Neuron (in vitro differentiated cells): ENCODE results near the gene TYW1B.
"Not testable (repeated sequence)": the region's sequence is repeated elsewhere in the genome, so short reads cannot be mapped to it uniquely, and the experiment has no call there.

Experiments
- H2AFZ ChIP-seq: one replicate; pipeline ENCODE4 v1.6.1; 2013; ENCODE audit warnings: low read depth, mild to moderate bottlenecking, inconsistent platforms, low read length, moderate library complexity
- H3K27me3 ChIP-seq: one replicate; pipeline ENCODE4 v1.6.1; 2013; ENCODE audit warnings: low read length; ENCODE audit not compliant: insufficient read depth
- H3K36me3 ChIP-seq: one replicate; pipeline ENCODE4 v1.6.1; 2013; ENCODE audit warnings: low read length; ENCODE audit not compliant: insufficient read depth
- H3K4me1 ChIP-seq: one replicate; pipeline ENCODE4 v1.6.1; 2013; ENCODE audit warnings: low read length; ENCODE audit not compliant: insufficient read depth
- H3K4me3 ChIP-seq: 2 replicates; pipeline ENCODE4 v1.5.1; 2013; ENCODE audit warnings: mild to moderate bottlenecking, low read length, moderate library complexity
- H3K9me3 ChIP-seq: one replicate; pipeline ENCODE4 v1.6.1; 2013; ENCODE audit warnings: low read length

The TYW1B gene

DNA sequence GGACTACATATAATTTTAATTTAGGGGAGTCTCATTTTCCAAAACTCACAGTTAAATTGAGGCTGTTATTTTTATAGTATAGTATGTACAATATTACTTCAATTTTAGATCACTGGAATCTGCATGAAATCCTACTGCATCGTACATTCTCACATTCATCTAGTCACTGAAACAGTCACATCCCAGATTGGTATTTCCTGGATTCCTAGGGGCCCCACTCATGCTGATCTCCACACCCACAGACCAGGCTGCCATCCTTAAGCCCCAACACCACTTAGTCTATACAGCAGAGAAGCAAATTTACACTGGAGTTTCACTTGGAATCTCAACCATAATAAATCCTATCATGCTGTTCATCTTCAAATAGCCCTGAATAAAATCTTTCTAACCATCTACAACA lies 26.4 kb downstream of the TYW1B start:
- not testable (repeated sequence) for H3K4me3 ChIP-seq, H2AFZ ChIP-seq, H3K27me3 ChIP-seq, H3K9me3 ChIP-seq, H3K4me1 ChIP-seq
- peaks cover 19% of the 10 kb centered on the region for H3K36me3 ChIP-seq

DNA sequence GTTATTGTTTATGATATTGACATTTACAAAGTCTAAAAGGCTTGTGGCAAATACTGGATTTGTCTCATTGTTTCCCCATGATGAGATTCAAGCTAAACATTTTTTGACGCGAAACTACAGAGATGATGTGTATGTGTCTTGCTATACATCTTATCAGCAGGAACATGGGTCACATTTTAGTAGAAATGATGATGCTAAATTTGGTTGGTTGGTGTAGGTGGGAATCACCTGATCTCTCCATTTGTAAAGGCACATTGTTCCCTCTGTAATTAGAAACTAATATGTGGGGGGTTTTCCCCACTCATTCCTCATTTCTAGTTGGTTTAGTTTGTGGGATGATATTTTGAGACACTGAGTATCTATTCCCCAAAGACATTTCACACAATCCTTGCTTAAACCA lies 32.6 kb downstream of the TYW1B start:
- H3K9me3 ChIP-seq, H3K4me3 ChIP-seq, H3K36me3 ChIP-seq, H3K4me1 ChIP-seq, H3K27me3 ChIP-seq, H2AFZ ChIP-seq: not testable (repeated sequence)

DNA sequence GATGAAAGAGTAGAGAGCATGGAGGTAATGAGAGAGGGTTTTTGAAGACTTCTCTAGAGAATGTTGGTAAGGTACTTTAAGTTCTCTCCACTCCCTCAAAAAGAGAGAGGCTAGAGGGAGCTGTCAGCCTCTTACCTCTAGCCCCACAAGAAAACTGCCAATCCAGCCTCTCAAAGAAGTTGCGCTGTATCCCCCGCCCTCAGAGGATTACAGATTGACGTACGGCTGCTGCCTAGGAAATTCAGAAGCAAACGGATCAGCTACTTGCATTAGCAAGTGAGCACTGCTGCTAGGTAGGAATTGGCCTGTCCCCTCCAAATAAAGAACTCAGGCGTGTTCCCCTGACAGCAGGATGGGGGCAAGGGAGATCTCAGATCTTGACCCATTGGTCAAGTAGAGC lies 34.2 kb downstream of the TYW1B start:
- peaks cover 2% of the 10 kb centered on the region for H3K9me3 ChIP-seq
- H3K27me3 ChIP-seq = no peaks in the 10 kb centered on the region
- H3K4me3 ChIP-seq = no peak overlapping the region
- no peaks in the 10 kb centered on the region for H3K4me1 ChIP-seq
- H3K36me3 ChIP-seq = peaks cover 7% of the 10 kb centered on the region
- H2AFZ ChIP-seq = no peak overlapping the region

DNA sequence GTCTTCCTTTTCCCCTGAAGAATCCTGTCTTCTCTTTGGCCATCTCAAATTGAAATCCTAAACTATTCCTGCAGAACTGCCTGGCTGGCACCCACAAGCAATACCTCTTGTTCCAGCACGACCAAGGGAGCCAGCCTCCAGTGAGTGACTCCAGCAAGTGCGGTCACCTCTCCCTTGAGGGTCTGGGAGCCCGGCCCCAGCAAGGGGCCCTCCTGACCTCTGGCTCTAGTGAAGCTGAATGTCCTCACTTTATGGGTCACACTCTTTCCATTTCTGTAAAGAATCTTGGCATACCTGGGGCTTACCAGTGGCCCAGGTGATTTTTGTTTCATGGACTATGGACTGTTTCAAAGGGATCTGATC lies 37.3 kb downstream of the TYW1B start:
- H3K27me3 ChIP-seq = not testable (repeated sequence)

DNA sequence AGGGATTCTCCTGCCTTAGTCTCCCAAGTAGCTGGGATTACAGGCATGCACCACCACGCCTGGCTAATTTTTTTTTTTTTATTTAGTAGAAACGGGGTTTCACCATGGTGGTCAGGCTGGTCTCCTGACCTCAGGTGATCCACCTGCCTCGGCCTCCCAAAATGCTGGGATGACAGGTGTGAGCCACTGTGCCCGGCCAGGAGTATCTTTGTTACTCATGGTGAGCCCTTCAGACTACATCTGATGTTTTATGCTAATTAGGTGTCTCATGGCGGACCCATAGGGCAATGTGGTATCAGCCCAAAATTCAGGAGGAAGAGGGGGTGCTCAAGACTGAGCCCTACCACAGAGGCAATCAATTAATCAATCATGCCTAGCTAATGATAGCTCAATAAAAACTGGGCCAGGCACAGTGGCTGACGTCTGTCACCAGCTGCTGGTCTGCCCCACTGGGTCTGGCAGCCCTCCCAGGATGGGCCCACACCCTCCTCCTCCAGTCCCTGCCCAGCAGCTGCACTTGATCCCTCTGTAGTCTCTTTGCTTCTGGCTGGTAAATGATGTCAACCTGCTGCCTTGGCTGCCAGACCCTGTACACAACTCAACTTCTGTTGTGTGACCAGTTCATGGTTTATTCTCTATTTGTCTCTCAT lies 37.8 kb downstream of the TYW1B start:
- not testable (repeated sequence) for H2AFZ ChIP-seq, H3K27me3 ChIP-seq, H3K4me1 ChIP-seq, H3K4me3 ChIP-seq, H3K9me3 ChIP-seq, H3K36me3 ChIP-seq

More for the DNA sequence above, 37.3 kb downstream of the TYW1B start:
- not testable (repeated sequence) for H3K36me3 ChIP-seq, H2AFZ ChIP-seq, H3K9me3 ChIP-seq, H3K4me3 ChIP-seq, H3K4me1 ChIP-seq

DNA sequence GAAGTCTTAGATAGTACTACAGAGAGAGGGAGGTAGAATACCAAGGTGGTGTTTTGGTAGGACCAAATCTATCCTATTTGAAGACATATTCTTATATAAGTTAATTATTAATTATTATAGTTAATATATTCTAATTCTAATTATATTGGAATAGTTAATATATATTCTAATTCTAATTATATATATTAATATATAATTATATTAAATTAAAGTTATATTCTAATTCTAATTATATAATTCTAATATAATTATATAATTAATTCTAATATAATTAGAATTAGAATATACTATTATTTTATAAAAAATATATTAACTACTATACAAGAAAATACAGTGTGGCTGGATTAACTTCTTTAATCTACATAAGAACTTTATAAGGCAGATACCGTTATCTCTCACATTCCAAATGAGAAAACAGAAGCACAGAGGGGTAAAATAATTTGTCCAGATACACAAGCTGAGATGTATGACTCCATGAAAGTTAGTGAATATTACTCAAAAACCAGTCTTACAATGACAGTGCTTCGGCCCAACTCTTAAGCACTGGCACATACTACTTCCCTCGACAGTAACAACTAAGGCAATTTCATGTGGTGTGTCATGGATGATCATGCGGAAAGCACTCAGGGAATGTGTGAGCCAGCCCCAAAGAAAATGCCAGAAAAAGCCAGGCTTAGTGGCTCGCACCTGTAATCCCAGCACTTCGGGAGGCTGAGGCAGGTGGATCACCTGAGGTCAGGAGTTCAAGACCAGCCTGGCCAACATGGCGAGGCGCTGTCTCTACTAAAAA lies 42.6 kb downstream of the TYW1B start:
- Histone ChIP-seq H3K36me3 (no peaks in the 10 kb centered on the region), H3K4me1 (no peaks in the 10 kb centered on the region), H2AFZ (no peak overlapping the region), H3K9me3 (no peaks in the 10 kb centered on the region), H3K27me3 (no peaks in the 10 kb centered on the region), H3K4me3 (no peak overlapping the region)

DNA sequence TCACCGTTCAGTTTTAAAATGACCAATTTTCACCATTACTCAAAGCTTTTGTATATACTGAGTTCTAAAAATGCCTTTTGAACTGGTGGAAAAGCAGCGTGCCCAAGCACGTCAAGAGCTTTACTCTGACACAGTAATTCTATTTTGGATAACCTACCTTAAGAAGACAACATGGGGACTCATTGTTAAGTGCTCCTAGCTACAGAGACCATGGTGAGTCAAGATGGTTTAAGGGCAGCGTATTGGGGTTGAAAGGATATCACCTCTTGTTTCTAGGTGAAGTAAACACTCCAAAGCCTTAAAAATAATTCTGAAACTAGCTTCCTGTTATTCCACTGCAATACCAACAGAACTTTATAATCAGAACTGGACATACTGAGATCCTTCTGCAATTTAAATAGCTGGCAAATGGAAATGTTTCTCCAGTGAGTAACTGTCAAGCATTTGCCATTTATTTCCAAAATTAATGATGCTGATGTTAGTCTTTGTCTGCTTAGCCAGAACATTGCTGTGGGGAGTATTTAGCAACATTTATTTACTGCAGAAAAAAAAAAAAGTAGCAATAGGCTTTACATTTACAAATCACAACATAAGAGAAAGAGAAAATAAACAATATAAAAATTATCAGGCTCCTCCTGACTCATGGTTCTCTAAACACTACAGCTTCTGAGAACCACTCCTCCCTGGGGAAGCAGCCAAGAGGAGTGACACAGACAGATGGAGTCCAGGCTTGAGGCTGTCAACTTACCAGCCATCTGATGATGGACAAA lies 44.2 kb downstream of the TYW1B start:
- H3K4me3 ChIP-seq, H3K9me3 ChIP-seq, H3K36me3 ChIP-seq, H3K27me3 ChIP-seq, H2AFZ ChIP-seq, H3K4me1 ChIP-seq: not testable (repeated sequence)

DNA sequence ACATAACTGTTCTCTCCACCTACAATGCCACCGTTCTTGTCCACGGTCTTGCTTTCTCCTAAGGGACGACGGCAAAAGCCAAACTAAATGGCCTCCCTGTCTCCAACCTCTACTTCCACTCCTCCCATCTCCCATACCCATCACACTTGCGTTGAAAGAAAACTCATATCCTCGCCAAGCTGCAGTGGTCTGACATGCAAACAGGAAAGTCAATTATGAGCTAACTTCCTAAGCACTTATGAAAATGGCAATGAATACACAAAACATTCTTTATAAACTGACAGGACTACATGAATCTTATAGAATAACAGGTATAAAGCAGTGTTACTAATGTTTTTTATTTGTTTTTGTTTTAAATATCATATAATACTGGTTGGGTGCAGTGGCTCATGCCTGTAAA lies 46.4 kb downstream of the TYW1B start:
- H3K4me1 ChIP-seq = no peaks in the 10 kb centered on the region
- no peaks in the 10 kb centered on the region for H3K9me3 ChIP-seq
- no peaks in the 10 kb centered on the region for H3K36me3 ChIP-seq
- H3K27me3 ChIP-seq = no peaks in the 10 kb centered on the region
- H3K4me3 ChIP-seq = no peak overlapping the region
- no peak overlapping the region for H2AFZ ChIP-seq

DNA sequence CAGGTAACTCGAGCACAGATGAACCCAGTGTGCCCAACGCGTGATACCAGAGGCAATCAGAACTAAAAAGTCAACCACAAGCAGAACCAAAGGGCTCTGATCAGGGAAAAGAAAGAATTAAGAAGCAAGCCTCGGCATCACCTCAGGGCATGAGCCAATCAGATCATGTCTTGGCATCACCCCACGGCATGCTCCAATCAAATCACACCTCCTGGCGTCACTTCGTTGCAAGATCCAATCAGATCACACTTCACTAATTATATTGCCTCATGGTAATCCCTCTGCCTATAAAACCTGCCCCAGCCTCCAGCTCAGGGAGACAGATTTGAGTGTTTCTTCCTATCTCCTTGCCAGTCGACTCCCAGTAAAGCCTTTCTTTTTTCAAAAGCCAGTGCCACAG lies 46.8 kb downstream of the TYW1B start:
- Histone ChIP-seq H2AFZ (no peak overlapping the region), H3K27me3 (no peaks in the 10 kb centered on the region), H3K4me3 (no peak overlapping the region), H3K36me3 (no peaks in the 10 kb centered on the region), H3K4me1 (no peaks in the 10 kb centered on the region), H3K9me3 (no peaks in the 10 kb centered on the region)

DNA sequence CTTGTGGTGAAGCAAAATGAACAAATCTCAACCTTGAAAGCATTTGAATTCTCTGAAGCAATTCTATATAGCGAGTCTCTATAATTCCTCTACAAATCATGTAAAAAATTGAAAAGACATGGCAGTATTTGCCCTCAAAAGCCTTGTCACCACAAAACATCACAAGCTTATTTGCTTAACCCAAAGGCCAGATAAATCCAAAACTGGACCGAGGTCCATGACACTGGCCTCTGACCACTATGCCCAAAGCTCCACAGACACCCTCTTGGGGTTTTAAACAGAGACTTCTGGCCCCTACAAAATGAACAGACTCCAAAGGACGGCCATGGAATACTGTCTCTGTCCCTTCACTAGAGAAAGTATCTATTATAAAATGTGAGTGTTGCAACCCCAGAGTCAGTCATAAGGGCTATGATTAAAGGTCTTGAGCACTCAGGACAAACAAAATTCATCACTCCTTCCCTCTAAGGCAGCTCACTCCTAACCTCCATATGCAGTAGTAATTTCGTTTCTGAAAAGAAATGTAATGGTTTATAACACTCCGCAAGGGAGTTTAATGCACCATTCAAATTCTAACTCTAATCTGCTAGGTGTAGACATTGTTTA lies 47.6 kb downstream of the TYW1B start:
- not testable (repeated sequence) for H2AFZ ChIP-seq, H3K36me3 ChIP-seq, H3K4me1 ChIP-seq, H3K27me3 ChIP-seq, H3K4me3 ChIP-seq, H3K9me3 ChIP-seq

DNA sequence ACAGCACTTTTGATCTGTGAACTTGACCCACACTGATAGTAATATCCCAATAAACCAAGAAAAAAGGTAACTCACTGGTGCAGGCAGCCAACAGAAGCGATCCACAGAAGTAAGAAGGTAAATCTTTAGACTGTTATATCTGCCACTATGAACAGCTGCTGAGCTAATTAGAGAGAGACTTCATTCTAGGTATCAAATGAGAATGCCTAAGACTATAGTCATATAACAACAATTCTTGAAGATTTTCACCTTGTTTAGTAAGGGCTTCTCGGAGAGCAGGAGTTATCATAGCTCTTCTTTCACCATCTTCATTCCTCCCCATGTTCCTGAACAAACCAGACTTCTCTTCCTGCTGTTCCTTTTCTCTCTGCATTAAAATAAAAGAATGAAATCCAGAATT lies 50.8 kb downstream of the TYW1B start:
- not testable (repeated sequence) for H3K9me3 ChIP-seq, H3K4me3 ChIP-seq, H2AFZ ChIP-seq, H3K27me3 ChIP-seq, H3K4me1 ChIP-seq, H3K36me3 ChIP-seq

DNA sequence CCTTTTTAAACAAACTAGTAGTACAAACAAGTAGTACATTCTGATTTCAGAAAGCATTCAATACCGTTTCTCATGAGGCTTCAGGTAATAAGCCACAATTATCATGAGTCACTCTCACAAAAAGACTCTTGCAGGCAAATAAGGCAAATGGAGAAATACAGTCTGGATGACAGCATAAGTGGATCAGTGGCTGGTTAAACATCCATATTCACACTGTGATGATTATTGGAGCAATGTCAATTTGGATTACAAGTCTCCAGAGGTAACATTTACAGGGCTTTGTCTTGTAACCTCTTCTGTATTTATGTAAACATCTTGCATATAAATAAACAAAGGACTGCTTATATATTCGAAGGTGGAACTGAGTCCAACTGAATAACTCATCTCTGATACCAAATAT lies 55.4 kb downstream of the TYW1B start:
- H3K27me3 ChIP-seq, H3K9me3 ChIP-seq, H2AFZ ChIP-seq, H3K36me3 ChIP-seq, H3K4me1 ChIP-seq, H3K4me3 ChIP-seq: not testable (repeated sequence)

DNA sequence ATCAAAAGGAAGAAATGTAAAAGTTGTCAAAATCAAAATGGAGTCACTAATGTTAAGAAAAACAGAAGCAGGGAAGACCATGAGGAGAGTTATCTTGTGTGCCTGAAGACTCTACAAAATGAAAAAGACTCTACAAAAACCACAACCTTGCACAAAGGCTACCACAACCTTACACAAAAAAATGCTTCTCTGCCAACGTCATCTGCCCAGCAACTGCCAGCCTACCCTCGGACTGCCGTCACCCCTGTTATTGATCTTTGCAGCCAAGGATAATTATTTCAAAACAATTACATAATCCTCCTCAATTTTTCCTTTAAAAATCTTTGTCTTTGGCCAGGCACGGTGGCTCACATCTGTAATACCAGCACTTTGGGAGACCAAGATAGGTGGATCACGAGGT lies 61.0 kb downstream of the TYW1B start:
- not testable (repeated sequence) for H2AFZ ChIP-seq, H3K4me1 ChIP-seq, H3K36me3 ChIP-seq, H3K9me3 ChIP-seq, H3K4me3 ChIP-seq, H3K27me3 ChIP-seq
